Endothelial cell of umbilical vein (primary cell): ENCODE data around the gene C16orf86. TPM values are rescaled to one million over a fixed set of nuclear protein-coding genes. Genes with fewer than 3 reads are reported as not detected.

ENCODE experiments used
- BruUV-seq: library from RNA; stranded (reverse); fragments of 400-500 nt; replicated peaks from 2 replicates; lab custom pipeline; 2021; lab: Mats Ljungman, UMichigan
- CTCF ChIA-PET: fragments of 300-600, 350-600 bp; sonication (Branson Sonifier 250); formaldehyde crosslinking; loops from one replicate; lab custom pipeline; 2021; ENCODE audit warnings: antibody characterized with exemption, inconsistent platforms; lab: Charles Lee
- POLR2A ChIA-PET: fragments of 300-600, 350-600 bp; sonication (Branson Sonifier 250); formaldehyde crosslinking; loops from one replicate; lab custom pipeline; 2021; ENCODE audit warnings: antibody characterized with exemption, inconsistent platforms; lab: Charles Lee
- DNase-seq: peaks from one replicate; pipeline ENCODE4 v3.0.0-alpha.2; 2011; ENCODE audit warnings: low read depth, low spot score
- FAIRE-seq: peaks from 2 replicates; lab custom pipeline; 2011; peaks lifted over from hg19 to GRCh38; lab: Jason Lieb, UNC
- H2AFZ ChIP-seq: 2 replicates; pipeline ENCODE4 v1.6.0; 2012; ENCODE audit warnings: low read depth, low read length, control low read depth, inconsistent platforms
- H3K27ac ChIP-seq: 2 replicates; pipeline ENCODE4 v1.5.1; 2011; ENCODE audit warnings: low read depth, mild to moderate bottlenecking, control low read depth, low read length, moderate library complexity; ENCODE audit not compliant: insufficient read depth
- H3K27me3 ChIP-seq, 2 experiments: 2 replicates each; pipeline versions ENCODE4 v1.6.0 to v1.6.1; 2011; ENCODE audit warnings: low read length in 2 of 2, mixed read lengths in 1 of 2; ENCODE audit not compliant: control insufficient read depth in 2 of 2, insufficient read depth in 2 of 2
- H3K36me3 ChIP-seq, 2 experiments: 2 replicates in 1 of 2; 3 replicates in 1 of 2; pipeline ENCODE4 v1.5.1; 2011; ENCODE audit warnings: low read length in 2 of 2, mild to moderate bottlenecking in 1 of 2, moderate library complexity in 1 of 2; ENCODE audit not compliant: control insufficient read depth in 2 of 2, insufficient read depth in 2 of 2; ENCODE audit errors: extremely low read depth in 1 of 2
- H3K4me1 ChIP-seq: 3 replicates; pipeline ENCODE4 v1.5.1; 2011; ENCODE audit warnings: mild to moderate bottlenecking, low read length; ENCODE audit not compliant: control insufficient read depth, insufficient read depth; ENCODE audit errors: extremely low read depth
- H3K4me2 ChIP-seq: 2 replicates; pipeline ENCODE4 v1.6.1; 2011; ENCODE audit warnings: low read length, control low read depth, mixed read lengths; ENCODE audit not compliant: insufficient read depth
- H3K4me3 ChIP-seq, 3 experiments: fragments of 200-600 bp in 1 of 3; sonication (generic), shearing (Covaris generic) in 1 of 3; replicated peaks in 1 of 3; 2 replicates each; pipeline ENCODE4 v1.5.1; 2011 to 2016; ENCODE audit warnings: control low read depth in 3 of 3, low read length in 3 of 3, mild to moderate bottlenecking in 2 of 3, inconsistent platforms in 1 of 3, low read depth in 1 of 3, moderate library complexity in 1 of 3; ENCODE audit not compliant: insufficient read depth in 1 of 3
- H3K79me2 ChIP-seq: 2 replicates; pipeline ENCODE4 v1.6.0; 2012; ENCODE audit warnings: low read length, inconsistent platforms; ENCODE audit not compliant: control insufficient read depth, insufficient read depth
- H3K9ac ChIP-seq: replicated peaks from 2 replicates; pipeline ENCODE3; 2011; ENCODE audit warnings: low read length, control low read depth; ENCODE audit not compliant: insufficient read depth; ENCODE audit errors: extremely low read depth
- H3K9me1 ChIP-seq: replicated peaks from 3 replicates; pipeline ENCODE4 v1.6.0; 2011; ENCODE audit warnings: mild to moderate bottlenecking, low read length; ENCODE audit not compliant: control insufficient read depth, insufficient read depth; ENCODE audit errors: extremely low read depth
- H3K9me3 ChIP-seq: replicated peaks from 2 replicates; pipeline ENCODE4 v1.5.1; 2012; ENCODE audit warnings: low read length, inconsistent platforms; ENCODE audit not compliant: control insufficient read depth, insufficient read depth
- H4K20me1 ChIP-seq: replicated peaks from 2 replicates; pipeline ENCODE3; 2011; ENCODE audit warnings: mild to moderate bottlenecking, low read length; ENCODE audit not compliant: control insufficient read depth, insufficient read depth; ENCODE audit errors: extremely low read depth
- CTCF ChIP-seq, 2 donors: IDR thresholded peaks; 1 replicate in 1 of 2; 2 replicates in 1 of 2; pipeline ENCODE4 v1.5.1; 2011; ENCODE audit warnings: low read length in 2 of 2, mild to moderate bottlenecking in 2 of 2, moderate library complexity in 2 of 2, control low read depth in 1 of 2, inconsistent platforms in 1 of 2, low read depth in 1 of 2; ENCODE audit not compliant: insufficient read depth in 1 of 2; ENCODE audit errors: extremely low read depth in 1 of 2
- EZH2 ChIP-seq: IDR thresholded peaks from 2 replicates; pipeline ENCODE4 v1.6.1; 2012; ENCODE audit warnings: borderline replicate concordance, low read depth, mild to moderate bottlenecking, moderate library complexity, low read length, inconsistent platforms; ENCODE audit not compliant: severe bottlenecking
- FOS ChIP-seq: IDR thresholded peaks from 2 replicates; pipeline ENCODE4 v1.6.1; 2011; ENCODE audit warnings: mild to moderate bottlenecking, low read length, moderate library complexity, borderline replicate concordance; ENCODE audit not compliant: insufficient read depth
- GATA2 ChIP-seq: IDR thresholded peaks from 2 replicates; pipeline ENCODE4 v1.7.0; 2011; ENCODE audit warnings: low read depth, mild to moderate bottlenecking, moderate library complexity, mixed read lengths, low read length; ENCODE audit not compliant: insufficient read length, insufficient read depth
- JUN ChIP-seq: IDR thresholded peaks from 2 replicates; pipeline ENCODE4 v1.6.1; 2011; ENCODE audit warnings: borderline replicate concordance, low read depth; ENCODE audit not compliant: insufficient read length, insufficient read depth
- MYC ChIP-seq: IDR thresholded peaks from one replicate; pipeline ENCODE4 v1.6.1; 2011; ENCODE audit warnings: mild to moderate bottlenecking, low read depth, low read length
- POLR2A ChIP-seq: IDR thresholded peaks from 2 replicates; pipeline ENCODE4 v1.6.1; 2012; ENCODE audit warnings: low read depth, mild to moderate bottlenecking, control low read depth, low read length
- POLR2AphosphoS5 ChIP-seq: IDR thresholded peaks from 2 replicates; pipeline ENCODE4 v1.6.1; 2012; ENCODE audit warnings: low read depth, mild to moderate bottlenecking, control low read depth, low read length, moderate library complexity; ENCODE audit not compliant: insufficient read depth
- dilution Hi-C: fragments of 300-500 bp; cut with MboI; formaldehyde crosslinking; loops from one replicate; pipeline ENCODE4 v1.15.0; 2019; ENCODE audit warnings: low sequenced_read_pairs; ENCODE audit not compliant: extremely low pct_ligation_motif_present
- intact Hi-C: fragments of 100-400 bp; cut with micrococcal nuclease; formaldehyde crosslinking; loops from one replicate; pipeline ENCODE4 v1.10.0; 2022
- polyA plus RNA-seq, 4 experiments: library from polyadenylated mRNA; depleted of rRNA in 3 of 4; stranded (reverse) in 3 of 4; unstranded in 1 of 4; fragments of >200 nt; gene quantifications; 2 replicates each; pipeline versions ENCODE4 v1.2.1 to v1.2.3, GENCODE V29; 2011 to 2012; ENCODE audit warnings: missing spikeins in 1 of 4
- total RNA-seq: library from RNA; stranded (reverse); gene quantifications from 2 replicates; pipeline ENCODE4 v1.2.3, GENCODE V29; 2021
- TF ChIP-seq, protein P1 (sequence below): IDR thresholded peaks from 2 replicates; pipeline ENCODE4 v1.6.1; 2011; ENCODE audit not compliant: insufficient read depth, insufficient read length

C16orf86 gene
- total and polyA plus RNA-seq, 2 donors (not counting 3 experiments of a cell fraction or from before 2014, with no cell fraction given), result 0.62 to 0.98 TPM

- CTCF ChIA-PET, result interaction anchor here (0.7 to 2.3 kb wide), 4 partner anchors 9 to 103 kb away, joined by 4 to 7 read pairs (median 5); no protein-coding TSS in a partner anchor
- no peaks in the 10 kb centered on the region for H3K36me3 ChIP-seq
- FAIRE-seq (no peak), DNase-seq (no peak)
- H3K79me2 ChIP-seq, result no peaks in the 10 kb centered on the region
- H3K4me1 ChIP-seq, result peaks cover 5% of the 10 kb centered on the region
- intact Hi-C loops (no loop called here), dilution Hi-C loops (no loop called here)
- no peak overlapping the region for H3K9ac ChIP-seq
- no peak overlapping the region for H3K27ac ChIP-seq
- H3K27me3 ChIP-seq, result peaks cover 40 to 45% of the 10 kb centered on the region in 2 experiments
- no peak overlapping the region for H3K4me2 ChIP-seq
- no peaks in the 10 kb centered on the region for H4K20me1 ChIP-seq
- no peak overlapping the region for H2AFZ ChIP-seq
- no peaks in the 10 kb centered on the region for H3K9me1 ChIP-seq
- no TSS peak for BruUV-seq
- POLR2A ChIA-PET, result no interaction called here
- no peak overlapping the region for H3K4me3 ChIP-seq
- TF ChIP-seq, protein P1, sequence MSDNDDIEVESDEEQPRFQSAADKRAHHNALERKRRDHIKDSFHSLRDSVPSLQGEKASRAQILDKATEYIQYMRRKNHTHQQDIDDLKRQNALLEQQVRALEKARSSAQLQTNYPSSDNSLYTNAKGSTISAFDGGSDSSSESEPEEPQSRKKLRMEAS, result no peak
- TF ChIP-seq JUN, result no peak
- no peak for TF ChIP-seq GATA2
- TF ChIP-seq POLR2AphosphoS5, result no peak
- TF ChIP-seq MYC, result no peak
- no peak for TF ChIP-seq EZH2
- TF ChIP-seq FOS, result no peak
- no peak for TF ChIP-seq CTCF (IDR thresholded peaks at IDR 0.05; ENCODE audit: extremely low read depth in 1 of 2, insufficient read depth in 1 of 2, low read depth in 1 of 2, low read length in 2 of 2)
- TF ChIP-seq POLR2A, result no peak
- H3K9me3 ChIP-seq, result no peaks in the 10 kb centered on the region
Observed at GRCh38 chr16:67649494-67649931, 17.1 kb upstream of the C16orf86 start.
